Mucosa of stomach (tissue), 1 donor: ENCODE measurements around the gene DIS3L.

ENCODE experiments used
- H3K27me3 ChIP-seq: one replicate; pipeline ENCODE4 v1.7.0; 2013; ENCODE audit warnings: mild to moderate bottlenecking, low read length; ENCODE audit not compliant: control insufficient read depth, insufficient read depth
- H3K36me3 ChIP-seq: one replicate; pipeline ENCODE4 v1.7.0; 2013; ENCODE audit warnings: low read length; ENCODE audit not compliant: control insufficient read depth, insufficient read depth
- H3K4me1 ChIP-seq: one replicate; pipeline ENCODE4 v1.7.0; 2013; ENCODE audit warnings: mild to moderate bottlenecking, low read length; ENCODE audit not compliant: control insufficient read depth, insufficient read depth
- H3K4me3 ChIP-seq: one replicate; pipeline ENCODE4 v1.7.0; 2013; ENCODE audit warnings: low read length
- H3K9ac ChIP-seq: one replicate; pipeline ENCODE4 v1.7.0; 2013; ENCODE audit warnings: mild to moderate bottlenecking, low read length, moderate library complexity
- H3K9me3 ChIP-seq: one replicate; pipeline ENCODE4 v1.7.0; 2013; ENCODE audit warnings: mild to moderate bottlenecking, low read length, moderate library complexity; ENCODE audit not compliant: control insufficient read depth
- donor health status: Pancreatic carcinoma.

The DIS3L gene

GRCh38 chr15:66287461-66288057 is 5.8 kb upstream of the DIS3L start:
- Histone ChIP-seq H3K4me1 (peaks cover 14% of the 10 kb centered on the region), H3K9ac (no peak overlapping the region), H3K36me3 (no peaks in the 10 kb centered on the region), H3K4me3 (no peak overlapping the region), H3K9me3 (no peaks in the 10 kb centered on the region), H3K27me3 (no peaks in the 10 kb centered on the region)

GRCh38 chr15:66288093-66288492 is 5.3 kb upstream of the DIS3L start:
- Histone ChIP-seq H3K9me3 (no peaks in the 10 kb centered on the region), H3K4me1 (peaks cover 19% of the 10 kb centered on the region)

DNA sequence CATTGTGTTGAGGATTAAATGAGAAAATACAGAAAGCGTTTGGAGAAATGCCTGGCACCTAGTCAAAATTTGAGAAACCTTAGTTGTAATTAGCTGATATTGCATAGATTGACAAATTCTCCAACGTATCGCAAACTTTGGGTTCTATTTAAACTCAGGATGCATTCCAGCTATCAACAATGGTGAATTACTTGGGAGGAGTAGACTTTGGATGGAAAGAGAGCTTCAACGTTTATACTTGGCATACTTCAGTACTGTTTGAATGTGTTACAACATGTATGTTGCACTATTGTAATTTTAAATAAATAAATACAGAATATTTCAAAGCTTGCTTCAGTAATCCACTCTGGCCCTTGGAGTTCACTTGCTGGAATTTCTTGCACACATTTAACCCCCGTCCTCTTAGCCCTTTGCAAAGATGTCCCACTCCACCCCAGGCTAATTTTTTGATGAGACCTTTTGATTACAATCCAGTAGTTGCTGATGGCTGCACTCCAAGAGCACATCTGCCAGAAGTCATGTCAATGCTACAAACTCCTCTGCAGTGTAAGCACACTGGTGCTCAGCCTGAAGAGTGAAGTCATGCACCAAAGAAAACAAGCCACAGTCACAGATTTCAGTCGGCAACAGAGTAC is 4.7 kb upstream of the DIS3L start:
- no peak overlapping the region for H3K4me3 ChIP-seq
- H3K9me3 ChIP-seq, result no peaks in the 10 kb centered on the region
- peaks cover 19% of the 10 kb centered on the region for H3K4me1 ChIP-seq
- H3K27me3 ChIP-seq, result no peaks in the 10 kb centered on the region
- no peaks in the 10 kb centered on the region for H3K36me3 ChIP-seq
- no peak overlapping the region for H3K9ac ChIP-seq

More at GRCh38 chr15:66288093-66288492, 5.3 kb upstream of the DIS3L start:
- H3K9ac ChIP-seq, result no peak overlapping the region
- H3K36me3 ChIP-seq, result no peaks in the 10 kb centered on the region
- no peaks in the 10 kb centered on the region for H3K27me3 ChIP-seq
- H3K4me3 ChIP-seq, result no peak overlapping the region

DNA sequence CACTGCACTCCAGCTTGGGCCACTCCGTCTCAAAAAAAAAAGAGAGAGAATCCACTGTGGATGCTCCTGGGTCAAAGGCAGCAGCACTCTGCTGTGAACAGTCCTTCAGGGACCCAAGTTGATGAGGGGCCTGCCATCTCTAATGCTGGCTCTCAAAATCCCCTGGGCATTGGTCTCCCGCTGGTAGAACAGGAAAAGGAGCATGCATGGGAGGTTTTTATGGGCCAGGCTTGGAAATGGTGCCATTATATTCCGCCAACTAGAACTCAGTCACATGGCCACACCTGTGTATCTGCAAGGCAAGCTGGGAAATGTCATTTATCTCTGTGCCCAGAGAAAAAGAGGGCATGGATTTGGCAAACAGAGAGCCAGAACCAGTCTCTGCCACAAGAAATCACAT is 3.4 kb upstream of the DIS3L start:
- H3K27me3 ChIP-seq, result no peaks in the 10 kb centered on the region
- no peaks in the 10 kb centered on the region for H3K36me3 ChIP-seq
- no peaks in the 10 kb centered on the region for H3K9me3 ChIP-seq
- no peak overlapping the region for H3K4me3 ChIP-seq
- H3K4me1 ChIP-seq, result peaks cover 30% of the 10 kb centered on the region
- H3K9ac ChIP-seq, result no peak overlapping the region

DNA sequence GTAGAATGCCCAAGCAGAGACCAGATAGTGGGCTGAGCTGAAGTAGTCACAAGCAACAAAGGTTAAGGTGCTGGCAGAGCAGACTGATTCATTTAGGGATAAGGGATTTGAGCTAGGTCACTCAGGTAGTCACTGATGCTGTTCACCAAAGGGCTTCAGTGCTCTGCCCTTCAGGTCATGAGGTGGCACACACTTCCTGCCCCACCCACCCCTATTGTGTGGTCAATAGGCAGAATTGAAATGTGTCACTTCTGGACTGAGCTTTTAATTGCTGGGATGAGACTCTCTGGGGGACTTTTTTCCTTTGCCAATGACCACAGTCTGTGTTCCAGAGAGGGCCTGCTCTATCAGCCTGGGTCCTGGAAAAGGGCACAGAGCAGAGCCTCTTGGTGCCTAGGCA is 2.9 kb upstream of the DIS3L start:
- no peaks in the 10 kb centered on the region for H3K36me3 ChIP-seq
- H3K9me3 ChIP-seq, result no peaks in the 10 kb centered on the region
- H3K4me1 ChIP-seq, result peaks cover 33% of the 10 kb centered on the region
- no peaks in the 10 kb centered on the region for H3K27me3 ChIP-seq
- no peak overlapping the region for H3K9ac ChIP-seq
- no peak overlapping the region for H3K4me3 ChIP-seq

- Histone ChIP-seq H3K27me3 (no peaks in the 10 kb centered on the region), H3K9me3 (no peaks in the 10 kb centered on the region), H3K36me3 (no peaks in the 10 kb centered on the region), H3K9ac (no peak overlapping the region), H3K4me1 (peaks cover 33% of the 10 kb centered on the region), H3K4me3 (no peak overlapping the region)
Observed at GRCh38 chr15:66291816-66292570, 1.4 kb upstream of the DIS3L start.

- no peaks in the 10 kb centered on the region for H3K9me3 ChIP-seq
- H3K4me3 ChIP-seq, result peak overlapping the region; percentile 54
- H3K36me3 ChIP-seq, result no peaks in the 10 kb centered on the region
- H3K4me1 ChIP-seq, result peaks cover 33% of the 10 kb centered on the region
- no peaks in the 10 kb centered on the region for H3K27me3 ChIP-seq
- peak overlapping the region; percentile 89 for H3K9ac ChIP-seq
Observed at GRCh38 chr15:66292571-66293418, 573 bp upstream of the DIS3L start.

DNA sequence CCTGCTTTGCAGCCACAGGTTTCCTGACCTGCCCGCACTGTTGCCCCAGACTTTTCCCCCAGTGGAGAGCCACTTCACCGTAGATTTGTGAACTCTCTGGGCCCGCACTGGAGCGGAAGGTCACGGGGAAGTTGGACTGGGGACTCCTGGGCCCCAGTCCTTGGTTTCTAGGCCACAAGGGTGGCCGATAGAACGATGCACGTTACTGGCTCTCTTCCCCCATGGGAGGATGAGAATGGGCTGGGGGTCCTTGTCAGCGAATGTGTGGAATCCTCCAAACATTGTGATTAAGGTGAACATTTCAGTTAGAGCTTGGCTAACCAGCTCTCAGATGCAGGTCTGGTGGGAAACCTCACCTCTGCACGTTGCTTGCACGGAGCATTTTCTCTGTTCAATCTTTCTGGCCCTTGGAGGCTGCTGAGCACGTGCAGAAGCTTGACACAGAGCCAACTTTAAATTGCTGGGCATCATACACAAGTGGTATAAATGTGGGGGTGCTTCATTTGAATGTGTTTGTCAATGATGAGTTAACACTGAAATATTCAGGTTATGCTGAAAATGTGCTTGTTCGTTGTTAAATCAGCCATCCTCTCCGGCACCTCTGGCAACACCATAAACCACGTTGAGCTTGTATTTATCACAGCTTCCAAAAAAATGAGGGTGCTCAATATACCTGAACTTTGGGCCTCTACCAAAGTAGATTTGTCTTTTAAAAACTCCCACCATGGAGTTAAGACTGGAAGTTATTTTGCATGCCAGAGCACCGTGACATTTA is 976 bp downstream of the DIS3L start:
- H3K27me3 ChIP-seq, result no peaks in the 10 kb centered on the region
- peak overlapping the region; percentile 85 for H3K9ac ChIP-seq
- no peaks in the 10 kb centered on the region for H3K9me3 ChIP-seq
- peaks cover 33% of the 10 kb centered on the region for H3K4me1 ChIP-seq
- no peaks in the 10 kb centered on the region for H3K36me3 ChIP-seq
- H3K4me3 ChIP-seq, result peak overlapping the region; percentile 69

- no peak overlapping the region for H3K4me3 ChIP-seq
- H3K36me3 ChIP-seq, result no peaks in the 10 kb centered on the region
- H3K27me3 ChIP-seq, result no peaks in the 10 kb centered on the region
- H3K9ac ChIP-seq, result peak overlapping the region; percentile 85
- no peaks in the 10 kb centered on the region for H3K9me3 ChIP-seq
- H3K4me1 ChIP-seq, result peaks cover 33% of the 10 kb centered on the region
Observed at GRCh38 chr15:66294932-66295235, 1.5 kb downstream of the DIS3L start.

DNA sequence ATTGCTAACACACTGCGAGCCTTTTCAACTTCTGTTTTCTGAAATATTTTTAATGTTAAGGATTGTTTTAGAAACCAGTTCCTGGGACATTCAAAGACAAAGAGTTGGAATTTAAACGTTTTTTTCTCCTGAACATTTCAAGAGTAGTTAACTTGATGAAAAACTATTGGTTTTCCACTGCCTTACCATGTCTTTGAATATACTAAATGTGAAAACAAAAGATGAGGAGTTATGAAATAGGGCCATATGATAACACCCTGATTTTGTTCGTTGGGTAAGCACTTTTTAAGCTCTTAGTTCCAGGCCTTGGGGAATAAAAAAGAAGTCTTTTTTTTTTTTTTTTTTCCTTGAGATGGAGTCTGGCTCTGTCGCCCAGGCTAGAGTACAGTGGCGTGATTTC is 2.8 kb downstream of the DIS3L start:
- no peaks in the 10 kb centered on the region for H3K27me3 ChIP-seq
- no peak overlapping the region for H3K4me3 ChIP-seq
- no peaks in the 10 kb centered on the region for H3K36me3 ChIP-seq
- H3K9me3 ChIP-seq, result no peaks in the 10 kb centered on the region
- no peak overlapping the region for H3K9ac ChIP-seq
- H3K4me1 ChIP-seq, result peaks cover 25% of the 10 kb centered on the region

DNA sequence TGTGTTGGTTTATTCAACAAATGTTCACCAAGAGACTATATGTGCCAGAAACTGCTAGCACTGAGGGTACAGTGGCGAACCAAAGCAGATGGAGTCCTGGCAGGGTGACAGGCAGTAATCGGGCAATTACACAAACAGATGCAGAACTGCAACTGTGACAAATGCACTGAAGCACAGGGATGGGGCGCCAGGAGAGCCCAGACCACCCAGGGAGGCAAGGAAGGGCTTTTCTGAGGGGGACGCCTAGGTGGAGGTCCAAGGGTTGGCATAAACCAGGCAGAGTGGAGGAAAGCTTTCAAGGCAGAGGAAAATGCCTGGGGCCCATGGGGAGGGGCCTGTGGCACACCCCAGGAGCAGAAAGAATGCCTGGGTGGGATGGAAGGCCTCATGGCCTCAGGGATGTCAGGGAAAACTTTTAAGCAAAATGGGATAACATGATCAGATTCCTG is 5.5 kb downstream of the DIS3L start:
- no peak overlapping the region for H3K9ac ChIP-seq
- no peaks in the 10 kb centered on the region for H3K36me3 ChIP-seq

More for the DNA sequence above, 5.5 kb downstream of the DIS3L start:
- Histone ChIP-seq H3K4me3 (no peak overlapping the region), H3K27me3 (no peaks in the 10 kb centered on the region), H3K9me3 (no peaks in the 10 kb centered on the region), H3K4me1 (peaks cover 14% of the 10 kb centered on the region)
